ENCODE results near the gene PIGO. TPM values are rescaled to one million over a fixed set of nuclear protein-coding genes. Genes with fewer than 3 reads are reported as not detected.

PIGO gene
- total RNA-seq, 3 donors from 2014 or later = 15.4 to 24.9 (median 18.0) TPM

- H3K27me3 ChIP-seq = no peaks in the 10 kb centered on the region
- intact Hi-C loops (cut with DNase I; ENCODE audit: low total_unique reads) = no loop called here
- H3K4me1 ChIP-seq = no peaks in the 10 kb centered on the region
- peaks cover 5% of the 10 kb centered on the region for H3K36me3 ChIP-seq
- no peak for TF ChIP-seq CTCF (IDR thresholded peaks at IDR 0.05)
- TF ChIP-seq POLR2AphosphoS5 (IDR thresholded peaks at IDR 0.05) = no peak
- no peak for TF ChIP-seq POLR2A (IDR thresholded peaks at IDR 0.05)
- no peak overlapping the region for H3K4me3 ChIP-seq
- H3K9me3 ChIP-seq = no peaks in the 10 kb centered on the region
- no peak overlapping the region for H3K27ac ChIP-seq
- DNase-seq (ENCODE audit: low spot score in 2 of 2) = no peak
Measured at GRCh38 chr9:35085078-35085477, 11.3 kb downstream of the PIGO start.

GRCh38 chr9:35079426-35080341 lies 16.7 kb downstream of the PIGO start, which contains the start of gene FANCG:
Gene FANCG, minus strand, starts transcription at chr9:35079942. Its CDS starts 418 bp downstream, at chr9:35079524.
- H3K36me3 ChIP-seq = no peaks in the 10 kb centered on the region
- intact Hi-C loops (cut with DNase I; ENCODE audit: low total_unique reads) = no loop called here
- peak; percentile 82 to 83 for DNase-seq (ENCODE audit: low spot score in 2 of 2)
- no peaks in the 10 kb centered on the region for H3K9me3 ChIP-seq
- peaks cover 0 to 10% of the 10 kb centered on the region in 2 donors for H3K4me1 ChIP-seq
- H3K27ac ChIP-seq = peak within 1 kb of the TSS; percentile 61 to 74
- peak within 1 kb of the TSS; percentile 52 to 82 (median 79) for H3K4me3 ChIP-seq
- TF ChIP-seq POLR2AphosphoS5 (IDR thresholded peaks at IDR 0.05) (peak; percentile 59 to 79 (median 66)), POLR2A (IDR thresholded peaks at IDR 0.05) (no peak)
- no peaks in the 10 kb centered on the region for H3K27me3 ChIP-seq

GRCh38 chr9:35079041-35079425 lies 17.4 kb downstream of the PIGO start:
- Histone ChIP-seq H3K27ac (peak overlapping the region; percentile 61 to 74), H3K9me3 (no peaks in the 10 kb centered on the region), H3K4me1 (peaks cover 0 to 10% of the 10 kb centered on the region in 2 donors), H3K36me3 (no peaks in the 10 kb centered on the region), H3K27me3 (no peaks in the 10 kb centered on the region), H3K4me3 (peak overlapping the region; percentile 52 to 82 (median 79))
- TF ChIP-seq POLR2A (IDR thresholded peaks at IDR 0.05) = no peak
- no peak for TF ChIP-seq POLR2AphosphoS5 (IDR thresholded peaks at IDR 0.05)
- TF ChIP-seq CTCF (IDR thresholded peaks at IDR 0.05) = no peak
- intact Hi-C loops (cut with DNase I; ENCODE audit: low total_unique reads) = no loop called here
- DNase-seq (ENCODE audit: low spot score in 2 of 2) = no peak

DNA sequence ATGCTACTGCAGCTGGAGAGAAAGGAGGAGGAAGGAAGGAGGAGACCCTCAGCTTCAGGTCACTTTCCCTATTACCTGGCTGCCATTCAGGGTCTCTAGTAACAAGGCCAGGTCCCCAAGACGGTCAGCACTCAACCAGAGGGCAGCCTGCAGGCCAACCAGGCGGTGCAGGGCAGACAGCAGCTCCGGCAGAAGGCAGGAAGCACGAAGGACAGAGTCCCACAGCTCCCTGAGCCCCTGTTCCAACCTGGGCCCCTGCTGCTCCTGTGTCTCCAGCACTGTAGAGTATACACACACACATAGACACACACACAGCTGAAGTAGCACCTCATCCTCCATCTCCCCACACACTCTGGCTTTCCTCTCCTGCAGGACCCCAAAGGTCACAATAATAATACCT lies 18.3 kb downstream of the PIGO start:
- intact Hi-C loops (cut with DNase I; ENCODE audit: low total_unique reads) = no loop called here
- Histone ChIP-seq H3K4me1 (peaks cover 0 to 10% of the 10 kb centered on the region in 2 donors), H3K27me3 (no peaks in the 10 kb centered on the region), H3K9me3 (no peaks in the 10 kb centered on the region), H3K36me3 (no peaks in the 10 kb centered on the region), H3K4me3 (no peak overlapping the region), H3K27ac (no peak overlapping the region)
- TF ChIP-seq POLR2A (IDR thresholded peaks at IDR 0.05) (no peak), CTCF (IDR thresholded peaks at IDR 0.05) (no peak), POLR2AphosphoS5 (IDR thresholded peaks at IDR 0.05) (no peak)
- DNase-seq (ENCODE audit: low spot score in 2 of 2) = no peak

DNA sequence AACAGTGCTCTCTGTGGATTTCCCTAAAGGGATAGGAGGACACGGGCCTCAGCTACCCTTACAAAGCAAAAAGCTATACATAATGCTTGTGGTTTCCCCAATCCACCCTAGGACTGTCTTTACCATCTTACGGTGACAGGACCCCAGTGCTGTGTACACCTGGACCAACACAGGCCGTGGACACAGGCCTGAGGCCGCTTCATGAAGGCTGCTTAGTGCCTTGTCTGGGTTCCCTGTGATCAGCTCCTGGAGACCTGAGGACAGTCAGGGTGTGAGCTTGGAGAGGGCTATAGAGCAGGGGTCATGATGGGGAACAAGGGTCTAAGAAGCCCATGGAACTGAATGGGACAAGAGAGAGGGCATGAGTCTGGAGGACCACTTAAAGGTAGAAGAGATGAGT lies 19.5 kb downstream of the PIGO start:
- TF ChIP-seq CTCF (IDR thresholded peaks at IDR 0.05) (no peak), POLR2AphosphoS5 (IDR thresholded peaks at IDR 0.05) (no peak), POLR2A (IDR thresholded peaks at IDR 0.05) (no peak)
- DNase-seq (ENCODE audit: low spot score in 2 of 2) = peak in 1 of 2 donors; percentile 1
- Histone ChIP-seq H3K27ac (no peak overlapping the region), H3K4me1 (peaks cover 0 to 10% of the 10 kb centered on the region in 2 donors), H3K36me3 (no peaks in the 10 kb centered on the region), H3K27me3 (no peaks in the 10 kb centered on the region), H3K9me3 (no peaks in the 10 kb centered on the region), H3K4me3 (no peak overlapping the region)
- intact Hi-C loops (cut with DNase I; ENCODE audit: low total_unique reads) = no loop called here

Measured in breast epithelium (tissue), 4 donors.